Gastroesophageal sphincter (tissue), 4 donors: ENCODE results near the gene UBE2R2. TPM values are rescaled to one million over a fixed set of nuclear protein-coding genes. Genes with fewer than 3 reads are reported as not detected.
"Not testable (repeated sequence)": the region's sequence is repeated elsewhere in the genome, so short reads cannot be mapped to it uniquely, and the experiment has no call there.

Experiments
- ATAC-seq: fragments of 150-250 bp; one replicate; pipeline ENCODE4 v1.9.1; 2016; ENCODE audit warnings: mild to moderate bottlenecking, moderate library complexity
- H3K27ac ChIP-seq, 4 donors: fragments of 200-600 bp; sonication (generic) in 3 of 4; 1 replicate in 3 of 4; 2 replicates in 1 of 4; pipeline ENCODE4 v1.5.1; 2016 to 2019
- H3K27me3 ChIP-seq: fragments of 200-600 bp; sonication (generic); one replicate; pipeline ENCODE4 v1.5.1; 2019
- H3K36me3 ChIP-seq, 2 donors: fragments of 200-600 bp; sonication (generic); one replicate each; pipeline ENCODE4 v1.5.1; 2019; ENCODE audit warnings: control low read depth in 1 of 2
- H3K4me1 ChIP-seq, 3 donors: fragments of 200-600 bp; sonication (generic); 1 replicate in 2 of 3; 2 replicates in 1 of 3; pipeline ENCODE4 v1.5.1; 2016 to 2019; ENCODE audit warnings: control low read depth in 2 of 3
- H3K4me3 ChIP-seq, 2 donors: fragments of 200-600 bp; sonication (generic); one replicate each; pipeline ENCODE4 v1.5.1; 2019; ENCODE audit warnings: mild to moderate bottlenecking in 1 of 2, moderate library complexity in 1 of 2
- H3K9me3 ChIP-seq, 3 donors: fragments of 200-600 bp; sonication (generic); one replicate each; pipeline ENCODE4 v1.5.1; 2017 to 2019; ENCODE audit warnings: control low read depth in 2 of 3
- EP300 ChIP-seq: sonication (generic); formaldehyde crosslinking; IDR thresholded peaks from one replicate; pipeline ENCODE4 v1.6.1; 2017; ENCODE audit warnings: antibody characterized with exemption, mild to moderate bottlenecking
- POLR2A ChIP-seq, 2 donors: fragments of 450-650 bp; IDR thresholded peaks; one replicate each; pipeline ENCODE4 v1.6.1; 2017; ENCODE audit warnings: antibody characterized with exemption in 2 of 2, mild to moderate bottlenecking in 2 of 2, moderate library complexity in 1 of 2
- POLR2AphosphoS5 ChIP-seq: sonication (generic); formaldehyde crosslinking; IDR thresholded peaks from one replicate; pipeline ENCODE4 v1.6.1; 2017; ENCODE audit warnings: antibody characterized with exemption
- WGBS, 2 donors: methylation state at CpG; one replicate each; pipeline ENCODE4 v1.1.5; 2018; ENCODE audit warnings: low coverage in 1 of 2; 5-methylcytosine and 5-hydroxymethylcytosine counted together
- total RNA-seq, 4 donors: library from RNA; depleted of rRNA; stranded (reverse); fragments of >200 nt; gene quantifications; one replicate each; pipeline ENCODE4 v1.1.0, GENCODE V29; 2016
- TF ChIP-seq, protein P1 (sequence below), 4 experiments: fragments of 200-600 bp in 2 of 4; fragments of 450-650 bp in 2 of 4; sonication (generic) in 1 of 4; IDR thresholded peaks; one replicate each; pipeline ENCODE4 v1.5.1; 2017 to 2019; ENCODE audit warnings: antibody characterized with exemption in 4 of 4, mild to moderate bottlenecking in 2 of 4, moderate library complexity in 2 of 4

Gene UBE2R2
- total RNA-seq, 4 donors from 2014 or later, result 26.5 to 43.9 (median 33.0) TPM

DNA sequence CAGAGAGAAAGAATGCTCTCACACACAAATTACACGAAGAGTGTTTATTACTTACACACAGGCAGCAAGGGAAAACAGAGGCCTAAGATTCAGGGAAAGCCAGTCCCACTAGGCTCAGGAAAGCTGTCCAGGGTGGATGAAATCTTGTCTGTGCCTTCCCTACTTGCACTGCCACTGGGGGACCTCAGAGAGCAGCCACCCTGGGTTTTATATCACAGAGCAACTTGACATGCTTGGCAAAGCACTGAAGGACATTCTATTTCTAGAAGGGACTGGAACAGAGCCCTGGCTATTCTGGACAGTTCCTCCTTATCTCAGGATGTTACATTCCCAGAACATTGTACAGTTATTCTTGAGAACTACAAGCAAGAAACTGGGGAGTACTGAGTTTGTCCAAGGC lies 29.1 kb upstream of the UBE2R2 start:
- ATAC-seq, result no peak
- WGBS, 2 donors, result 20% methylated on average over 1 of the region's 1 CpG; no CpG with 5 or more reads in 1 of the 2 donors
- Histone ChIP-seq H3K27me3 (no peaks in the 10 kb centered on the region), H3K4me1 (no peaks in the 10 kb centered on the region), H3K36me3 (no peaks in the 10 kb centered on the region), H3K27ac (no peak overlapping the region), H3K4me3 (no peak overlapping the region), H3K9me3 (no peaks in the 10 kb centered on the region)
- TF ChIP-seq, protein P1, sequence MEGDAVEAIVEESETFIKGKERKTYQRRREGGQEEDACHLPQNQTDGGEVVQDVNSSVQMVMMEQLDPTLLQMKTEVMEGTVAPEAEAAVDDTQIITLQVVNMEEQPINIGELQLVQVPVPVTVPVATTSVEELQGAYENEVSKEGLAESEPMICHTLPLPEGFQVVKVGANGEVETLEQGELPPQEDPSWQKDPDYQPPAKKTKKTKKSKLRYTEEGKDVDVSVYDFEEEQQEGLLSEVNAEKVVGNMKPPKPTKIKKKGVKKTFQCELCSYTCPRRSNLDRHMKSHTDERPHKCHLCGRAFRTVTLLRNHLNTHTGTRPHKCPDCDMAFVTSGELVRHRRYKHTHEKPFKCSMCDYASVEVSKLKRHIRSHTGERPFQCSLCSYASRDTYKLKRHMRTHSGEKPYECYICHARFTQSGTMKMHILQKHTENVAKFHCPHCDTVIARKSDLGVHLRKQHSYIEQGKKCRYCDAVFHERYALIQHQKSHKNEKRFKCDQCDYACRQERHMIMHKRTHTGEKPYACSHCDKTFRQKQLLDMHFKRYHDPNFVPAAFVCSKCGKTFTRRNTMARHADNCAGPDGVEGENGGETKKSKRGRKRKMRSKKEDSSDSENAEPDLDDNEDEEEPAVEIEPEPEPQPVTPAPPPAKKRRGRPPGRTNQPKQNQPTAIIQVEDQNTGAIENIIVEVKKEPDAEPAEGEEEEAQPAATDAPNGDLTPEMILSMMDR (IDR thresholded peaks at IDR 0.05), result peak in 1 of 4 experiments; percentile 22
- no peak for TF ChIP-seq POLR2A (IDR thresholded peaks at IDR 0.05)

DNA sequence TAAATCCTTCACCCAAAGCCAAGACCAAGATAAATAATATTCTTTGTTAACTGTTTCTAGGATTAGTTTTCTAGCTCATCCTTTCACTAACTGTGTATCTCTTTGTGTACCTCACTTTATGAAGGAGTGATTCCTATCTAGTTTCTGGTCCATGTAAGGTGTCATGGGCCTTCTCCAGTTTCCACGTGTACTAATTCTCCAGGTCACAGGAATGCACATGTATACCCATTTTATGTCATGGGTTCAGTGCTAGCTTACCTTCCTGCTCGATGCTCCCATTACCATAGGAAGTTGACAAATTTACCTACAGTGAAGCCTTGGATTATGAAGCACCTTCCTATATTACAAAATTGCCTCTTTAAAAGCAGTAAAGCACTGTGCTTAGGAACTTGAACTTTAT lies 27.5 kb upstream of the UBE2R2 start:
- not testable (repeated sequence) for H3K27me3 ChIP-seq, H3K4me3 ChIP-seq, H3K27ac ChIP-seq, H3K36me3 ChIP-seq, H3K4me1 ChIP-seq, H3K9me3 ChIP-seq, ATAC-seq
- 80 to 83% methylated on average over 1 to 2 of the region's 2 CpGs for WGBS, 2 donors

DNA sequence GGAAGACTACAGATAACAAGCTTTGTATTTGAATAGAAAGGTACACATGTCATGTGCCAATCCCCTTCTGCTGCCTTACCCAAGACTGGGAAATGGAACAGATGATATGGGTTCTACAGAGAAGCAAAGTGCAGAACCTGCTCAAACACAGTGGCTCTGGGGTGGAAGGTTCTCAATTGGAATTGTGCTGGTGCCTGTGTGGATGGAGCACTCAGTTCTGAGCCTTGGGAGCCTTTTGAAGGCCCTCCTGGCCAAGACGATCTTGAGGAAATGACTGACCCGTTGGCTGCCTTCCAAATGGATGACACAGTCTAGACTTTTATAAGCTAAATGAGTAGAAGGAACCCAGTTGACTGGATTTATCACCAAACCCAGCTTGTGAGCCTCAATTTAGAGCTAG lies 25.8 kb upstream of the UBE2R2 start:
- H3K4me1 ChIP-seq, result no peaks in the 10 kb centered on the region
- H3K9me3 ChIP-seq, result no peaks in the 10 kb centered on the region
- no peak for ATAC-seq
- no peak for TF ChIP-seq POLR2A (IDR thresholded peaks at IDR 0.05)
- TF ChIP-seq, protein P1 (IDR thresholded peaks at IDR 0.05), result no peak
- TF ChIP-seq POLR2AphosphoS5, result no peak
- TF ChIP-seq EP300, result no peak
- H3K36me3 ChIP-seq, result no peaks in the 10 kb centered on the region
- no peak overlapping the region for H3K4me3 ChIP-seq
- H3K27ac ChIP-seq, result no peak overlapping the region
- no CpG with 5 or more reads among the region's 2 CpGs for WGBS, 2 donors
- H3K27me3 ChIP-seq, result peaks cover 13% of the 10 kb centered on the region

DNA sequence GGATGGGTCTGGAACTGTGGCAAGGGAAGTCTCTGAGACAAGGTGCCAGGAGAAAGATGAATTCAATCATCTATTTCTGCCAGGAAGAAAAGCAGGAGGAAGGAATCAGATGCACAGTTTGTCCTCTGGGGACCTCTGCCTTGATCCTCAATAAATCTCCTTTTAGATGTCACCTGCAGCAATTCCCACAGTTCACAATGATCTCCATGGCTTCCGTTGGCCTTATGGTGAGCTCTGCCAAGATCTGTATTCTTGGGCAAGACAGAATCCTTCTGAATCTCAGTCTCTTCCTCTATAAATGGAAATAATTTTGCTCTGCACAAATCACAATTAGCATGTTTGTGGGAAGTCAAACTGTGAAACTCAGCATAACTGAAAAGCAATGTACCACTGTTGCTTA lies 23.5 kb upstream of the UBE2R2 start:
- H3K9me3 ChIP-seq, H3K4me3 ChIP-seq, ATAC-seq, H3K27ac ChIP-seq, H3K36me3 ChIP-seq, H3K4me1 ChIP-seq: not testable (repeated sequence)
- WGBS, 2 donors, result 64 to 83% methylated on average over 1 of the region's 1 CpG
- H3K27me3 ChIP-seq, result peaks cover 21% of the 10 kb centered on the region

DNA sequence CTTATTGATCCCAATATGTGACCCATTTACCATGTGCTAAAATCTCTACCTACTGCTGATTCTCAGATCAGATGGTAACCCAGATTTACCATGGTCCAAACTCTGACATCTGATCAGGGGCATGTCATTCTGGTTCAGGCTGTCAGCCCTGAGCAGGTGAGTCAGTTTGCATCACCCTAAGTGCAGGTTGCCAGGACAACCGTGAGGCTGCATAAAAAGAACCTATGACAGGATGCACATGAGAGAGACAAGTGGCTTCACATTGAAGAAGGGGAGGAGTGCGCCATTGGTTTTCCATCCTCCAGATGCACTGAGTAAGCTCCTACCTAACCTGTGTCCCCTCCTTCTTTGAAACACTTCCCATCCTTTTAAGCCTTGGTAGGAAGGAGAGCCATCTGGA lies 22.4 kb upstream of the UBE2R2 start:
- Histone ChIP-seq H3K27ac (no peak overlapping the region), H3K4me1 (no peaks in the 10 kb centered on the region), H3K27me3 (peaks cover 21% of the 10 kb centered on the region), H3K9me3 (peaks cover 0 to 8% (median 0%) of the 10 kb centered on the region in 3 donors), H3K4me3 (no peak overlapping the region), H3K36me3 (no peaks in the 10 kb centered on the region)
- TF ChIP-seq POLR2AphosphoS5 (no peak), EP300 (no peak)
- 82% methylated on average over 1 of the region's 2 CpGs; no CpG with 5 or more reads in 1 of the 2 donors for WGBS, 2 donors
- no peak for ATAC-seq

DNA sequence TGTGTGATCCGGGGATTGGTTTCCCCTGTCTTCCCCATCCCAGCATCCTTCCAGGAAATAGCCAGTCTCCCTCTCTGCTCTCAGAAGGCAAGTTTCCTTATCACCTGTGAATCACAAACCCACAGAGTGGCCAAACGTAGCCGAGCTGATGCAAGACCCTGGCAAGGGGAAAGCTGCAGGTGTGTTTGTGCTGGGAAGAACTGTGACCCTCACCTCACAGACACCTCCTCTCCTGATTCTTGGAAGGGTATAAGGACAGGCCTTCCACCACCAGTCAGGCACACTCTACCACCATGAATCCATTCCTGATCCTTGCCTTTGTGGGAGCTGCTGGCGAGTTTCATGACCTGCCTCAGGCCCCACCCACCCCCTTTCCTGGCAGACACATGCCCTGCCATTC lies 21.7 kb upstream of the UBE2R2 start, which contains the start of gene PRSS3:
PRSS3 (plus strand) TSS at position 281 of the 400 bp plus-strand sequence; CDS start at position 294, 13 bp downstream.
- no peak for TF ChIP-seq EP300
- no peak for TF ChIP-seq POLR2A (IDR thresholded peaks at IDR 0.05)
- TF ChIP-seq, protein P1 (IDR thresholded peaks at IDR 0.05), result no peak
- TF ChIP-seq POLR2AphosphoS5, result no peak
- 65 to 100% methylated on average over 1 to 4 of the region's 4 CpGs for WGBS, 2 donors
- no peak within 1 kb of the TSS for H3K27ac ChIP-seq
- no peaks in the 10 kb centered on the region for H3K4me1 ChIP-seq
- ATAC-seq, result no peak
- peaks cover 0 to 8% (median 0%) of the 10 kb centered on the region in 3 donors for H3K9me3 ChIP-seq
- peaks cover 21% of the 10 kb centered on the region for H3K27me3 ChIP-seq
- no peak within 1 kb of the TSS for H3K4me3 ChIP-seq
- H3K36me3 ChIP-seq, result no peaks in the 10 kb centered on the region

DNA sequence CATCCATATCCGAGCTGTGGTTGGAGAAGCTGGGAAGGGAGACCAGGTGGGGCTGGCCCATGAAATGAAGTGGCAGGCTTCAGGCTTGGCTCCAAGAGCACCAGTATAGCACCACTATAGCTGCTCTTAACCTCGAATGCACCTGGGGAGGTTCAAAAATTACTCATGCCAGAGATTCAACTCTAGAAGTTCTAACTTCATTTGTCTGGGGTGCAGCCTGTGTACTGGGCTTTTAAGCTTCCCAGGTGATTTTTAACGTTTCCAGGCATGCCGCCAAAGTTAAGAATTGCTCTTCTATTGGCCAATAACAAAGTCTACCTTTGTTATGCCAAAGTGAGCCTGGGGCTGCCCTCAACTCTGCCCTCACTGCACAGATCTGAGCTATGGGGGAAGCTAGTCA lies 21.1 kb upstream of the UBE2R2 start:
- H3K4me3 ChIP-seq, result no peak overlapping the region
- TF ChIP-seq EP300 (no peak), POLR2A (IDR thresholded peaks at IDR 0.05) (no peak), POLR2AphosphoS5 (no peak)
- TF ChIP-seq, protein P1 (IDR thresholded peaks at IDR 0.05), result no peak
- no peak for ATAC-seq
- H3K36me3 ChIP-seq, result no peaks in the 10 kb centered on the region
- no peaks in the 10 kb centered on the region for H3K4me1 ChIP-seq
- H3K27ac ChIP-seq, result no peak overlapping the region
- WGBS, 2 donors, result 57 to 79% methylated on average over 2 of the region's 4 CpGs
- peaks cover 21% of the 10 kb centered on the region for H3K27me3 ChIP-seq
- H3K9me3 ChIP-seq, result peaks cover 0 to 8% (median 0%) of the 10 kb centered on the region in 3 donors

DNA sequence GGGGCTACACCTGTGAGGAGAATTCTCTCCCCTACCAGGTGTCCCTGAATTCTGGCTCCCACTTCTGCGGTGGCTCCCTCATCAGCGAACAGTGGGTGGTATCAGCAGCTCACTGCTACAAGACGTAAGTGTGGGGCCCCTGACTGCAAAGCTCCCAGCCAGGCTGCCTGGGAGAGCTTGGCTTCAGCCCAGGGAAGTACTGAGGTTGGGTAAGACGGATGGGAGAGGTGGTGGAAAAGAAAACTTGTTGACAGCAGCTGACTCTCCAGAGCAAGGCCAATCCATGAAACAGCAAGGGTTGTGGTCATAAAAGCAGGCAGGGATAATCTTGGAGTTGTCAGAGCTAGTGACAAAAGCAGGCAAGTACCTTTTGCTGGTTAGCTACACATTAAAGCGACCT lies 20.3 kb upstream of the UBE2R2 start:
- not testable (repeated sequence) for H3K9me3 ChIP-seq, H3K36me3 ChIP-seq, ATAC-seq, H3K27ac ChIP-seq, H3K4me1 ChIP-seq, H3K4me3 ChIP-seq
- 75% methylated on average over 1 of the region's 5 CpGs; no CpG with 5 or more reads in 1 of the 2 donors for WGBS, 2 donors
- H3K27me3 ChIP-seq, result peaks cover 21% of the 10 kb centered on the region
